NCI-H146 treated with DMSO at 0.1 percent for 48 hours (cell line): ENCODE measurements around the gene RIBC2.

Source experiments
- DNase-seq: peaks from one replicate; lab custom pipeline; 2025; ENCODE audit not compliant: unreplicated experiment; lab: John Stamatoyannopoulos, UW

The RIBC2 gene

DNA sequence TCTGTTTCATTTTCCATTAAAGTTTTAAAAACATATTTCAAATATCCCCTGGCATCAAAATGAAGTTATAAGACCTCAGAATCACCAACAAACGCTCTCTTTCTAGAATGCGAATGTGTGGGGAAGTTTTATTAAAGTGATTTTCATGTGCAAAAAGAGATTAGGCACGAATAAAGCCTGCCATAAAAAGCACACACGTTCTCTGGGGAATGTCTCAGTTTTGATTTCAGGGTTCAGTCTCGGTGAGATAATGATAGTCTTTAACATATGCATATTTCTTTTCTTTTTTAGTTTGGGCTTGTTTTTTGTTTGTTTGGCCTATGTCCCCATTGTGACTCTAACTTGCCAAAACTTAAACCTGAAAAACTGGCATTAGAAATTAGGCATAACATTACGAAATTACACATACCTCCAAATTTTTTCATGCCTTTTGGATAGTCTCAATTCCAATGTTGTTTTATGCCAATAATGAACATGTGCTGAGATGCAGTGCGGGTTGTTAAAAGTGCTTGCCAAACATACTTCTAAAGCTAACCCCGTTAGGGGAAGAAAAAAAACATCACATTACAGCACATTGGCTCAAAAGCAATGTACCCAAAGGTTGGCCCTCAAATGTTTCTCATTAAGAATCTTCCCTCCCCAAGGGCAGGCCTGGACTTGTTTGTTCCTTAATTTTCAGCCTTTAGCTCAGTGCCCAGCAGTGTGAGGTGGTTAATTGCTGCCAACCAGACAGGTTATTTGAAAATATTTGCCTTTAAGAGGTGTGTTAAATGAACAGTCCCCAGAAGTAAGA, 56.0 kb downstream of the RIBC2 start:
- no peak for DNase-seq

DNA sequence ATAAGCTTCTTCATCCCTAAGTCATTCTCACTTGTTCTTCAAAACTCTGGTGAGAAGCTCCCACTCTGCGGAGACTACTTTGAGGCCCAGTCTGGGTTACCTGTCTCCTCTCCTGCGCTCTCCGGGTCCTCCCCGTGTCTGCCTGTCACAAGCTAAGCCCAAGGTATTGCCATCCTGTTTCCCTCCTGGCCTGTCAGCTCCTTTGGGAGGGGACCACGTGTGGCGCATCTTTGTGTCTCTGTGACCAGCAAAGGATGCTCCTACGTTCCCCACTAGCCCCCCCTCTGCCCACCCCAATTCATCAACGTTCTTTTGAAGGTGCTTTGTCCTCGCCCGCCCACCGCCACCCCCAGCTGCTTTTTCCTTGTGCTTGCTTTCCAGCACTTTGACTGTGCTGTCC, 57.4 kb downstream of the RIBC2 start:
- no peak for DNase-seq

DNA sequence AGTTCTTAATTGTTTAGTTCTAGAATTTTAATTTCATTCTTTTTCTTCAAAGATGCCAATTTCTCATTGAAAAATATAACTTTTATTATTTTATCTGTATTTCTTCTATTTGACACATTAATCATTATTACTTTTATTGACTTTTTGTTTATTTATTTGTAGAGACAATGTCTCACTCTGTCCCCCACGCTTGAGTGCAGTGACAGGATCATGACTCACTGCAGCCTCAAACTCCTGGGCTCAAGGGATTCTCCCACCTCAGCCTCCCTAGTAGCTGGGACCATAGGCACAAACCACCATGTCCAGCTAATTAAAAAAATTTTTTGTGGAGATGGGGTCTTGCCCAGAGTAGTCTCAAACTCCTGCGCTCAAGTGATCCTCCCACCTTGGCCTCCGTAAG, 58.9 kb downstream of the RIBC2 start:
- DNase-seq, result no peak

DNA sequence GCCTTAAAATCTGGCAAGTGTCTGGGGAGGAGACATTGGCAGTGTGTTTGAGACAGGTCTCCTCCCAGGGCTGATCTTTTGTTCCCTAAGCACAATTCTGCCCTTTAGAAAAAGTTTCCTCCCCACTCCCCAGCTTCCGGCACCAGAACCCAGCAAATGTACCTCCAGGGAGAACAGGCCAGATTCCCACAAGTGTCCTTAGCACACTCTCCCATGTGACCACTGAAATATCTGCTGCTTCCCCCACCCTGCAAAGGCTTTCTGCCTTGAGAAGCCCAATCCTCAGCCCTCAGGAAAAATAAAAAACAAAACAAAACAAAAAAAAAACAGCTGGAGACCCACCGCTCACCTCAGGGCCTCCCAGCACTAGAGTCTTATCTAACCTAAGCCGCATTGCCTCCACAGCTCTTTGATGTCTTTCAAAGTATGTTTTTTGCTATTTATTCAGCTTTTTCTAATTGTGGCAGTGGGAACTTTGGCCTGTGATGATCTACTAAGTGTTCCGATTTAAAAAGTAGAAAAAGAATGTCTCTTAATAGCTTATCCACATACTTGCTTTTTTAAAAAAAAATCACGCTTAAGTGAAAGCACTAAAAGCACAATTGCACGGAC, 60.2 kb downstream of the RIBC2 start:
- DNase-seq, result no peak

DNA sequence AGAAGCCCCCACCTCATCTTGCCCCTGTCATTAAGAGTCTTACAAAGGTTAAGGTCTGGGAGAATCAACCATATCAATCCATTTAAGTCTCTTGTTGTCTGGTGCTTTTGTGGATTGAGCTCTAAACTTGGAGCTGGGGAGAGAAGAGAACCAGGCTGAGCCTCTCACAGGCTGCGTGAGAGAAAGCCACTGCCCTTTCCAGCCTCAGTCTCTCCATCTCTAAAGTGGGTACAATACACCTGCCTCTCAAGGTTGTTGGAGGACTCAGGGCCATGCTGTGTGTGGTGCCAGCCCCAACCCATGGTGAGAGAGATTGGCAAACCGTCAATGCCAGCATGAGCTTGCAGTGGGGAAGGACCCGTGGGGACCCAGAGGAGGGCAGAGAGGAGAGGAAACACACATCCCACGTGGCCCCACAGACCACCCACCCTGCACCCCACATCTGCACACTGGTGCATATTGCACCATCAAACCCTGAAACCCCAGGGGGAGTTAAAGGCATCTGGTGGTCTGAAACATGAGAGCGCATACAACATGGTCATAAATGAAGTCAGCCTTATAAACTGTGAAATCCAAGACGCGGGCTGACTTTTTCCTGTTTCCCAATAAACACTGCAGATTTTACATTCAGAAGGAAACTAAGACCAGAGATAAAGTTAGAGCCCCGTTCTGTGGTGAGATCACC, 61.7 kb downstream of the RIBC2 start:
- DNase-seq, result no peak

DNA sequence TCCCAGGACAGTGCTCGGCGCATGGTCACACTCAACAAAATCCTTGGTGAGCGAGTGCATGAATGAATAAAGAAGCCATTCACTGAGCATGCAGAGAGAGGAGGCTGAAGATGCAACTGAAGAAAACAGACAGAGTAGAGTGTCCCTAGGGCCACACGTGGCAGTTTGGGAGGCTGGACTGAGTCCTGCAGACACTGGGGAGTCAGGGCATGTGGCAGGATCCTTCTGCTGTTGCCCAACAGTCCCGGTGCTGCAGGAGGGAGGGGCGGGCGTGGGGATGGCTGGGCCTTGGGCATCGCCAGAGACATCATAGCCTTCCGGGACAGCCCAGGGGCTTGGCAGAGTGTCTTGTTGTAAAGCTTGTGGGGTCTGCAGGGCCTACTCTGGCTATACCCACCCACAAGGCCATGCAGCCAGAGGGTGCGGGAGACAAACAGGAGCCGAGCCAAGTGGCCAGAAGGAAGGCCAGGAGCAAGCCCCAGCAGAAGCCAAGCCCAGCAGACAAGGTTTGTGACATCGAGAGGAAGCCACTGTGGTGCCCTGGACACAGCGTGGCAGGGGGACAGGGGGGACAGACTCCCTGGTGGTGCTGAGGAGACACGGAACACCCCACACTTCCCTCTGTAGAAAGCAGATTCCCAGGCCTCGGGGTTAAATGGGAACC, 62.5 kb downstream of the RIBC2 start:
- no peak for DNase-seq

DNA sequence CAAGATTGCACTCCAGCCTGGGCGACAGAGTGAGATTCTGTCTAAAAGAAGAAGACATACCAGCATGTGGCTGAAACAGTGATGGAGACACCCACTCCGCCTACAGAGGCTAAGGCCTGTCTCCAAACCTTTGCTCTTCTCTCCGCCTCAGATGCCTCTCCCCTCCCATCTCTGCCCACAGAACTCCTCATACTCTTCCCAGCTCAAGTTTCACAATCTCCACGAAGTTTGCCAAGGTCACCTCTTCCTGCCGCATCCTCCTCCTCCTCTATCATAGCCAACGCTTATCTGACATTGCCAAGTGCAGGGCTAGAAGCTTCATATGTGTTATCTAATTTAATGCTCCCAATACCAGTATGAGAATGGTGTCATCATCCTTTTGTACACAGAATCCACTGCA, 63.3 kb downstream of the RIBC2 start:
- no peak for DNase-seq

DNA sequence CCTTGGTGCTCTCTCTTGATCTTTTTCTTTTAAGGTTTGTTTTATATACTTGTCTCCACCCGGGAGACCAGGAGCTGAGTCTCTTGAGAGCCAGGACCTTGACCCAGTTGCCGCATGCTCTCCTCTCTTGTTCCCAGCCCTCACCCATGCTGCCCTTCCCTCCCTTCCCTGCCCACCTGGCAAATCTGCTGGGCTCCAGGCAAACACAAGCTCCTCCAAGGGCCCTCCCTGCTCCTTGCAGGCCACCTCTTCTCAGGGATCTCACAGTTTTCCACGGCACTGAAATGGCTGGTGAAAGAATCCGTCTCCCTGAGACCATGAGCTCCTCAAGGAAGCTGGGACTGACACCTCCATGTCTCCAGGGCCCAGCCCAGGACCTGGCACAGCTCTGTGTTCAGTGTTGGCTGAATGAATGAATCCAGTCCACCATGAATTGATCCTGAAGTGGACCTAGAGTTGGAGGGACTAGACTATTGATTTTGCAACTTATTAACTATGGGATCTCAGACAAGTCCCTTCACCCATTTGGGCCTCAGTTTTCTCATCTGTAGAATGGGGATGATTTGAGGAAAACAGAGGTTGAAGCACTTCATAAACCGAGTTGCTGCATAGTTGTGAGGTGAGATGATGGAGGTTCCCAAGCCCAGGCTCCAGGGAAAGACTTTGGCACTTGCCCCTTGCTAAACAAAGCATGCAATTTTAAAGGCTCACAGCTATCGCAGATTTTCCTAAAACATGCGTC, 64.0 kb downstream of the RIBC2 start:
- DNase-seq, result no peak

DNA sequence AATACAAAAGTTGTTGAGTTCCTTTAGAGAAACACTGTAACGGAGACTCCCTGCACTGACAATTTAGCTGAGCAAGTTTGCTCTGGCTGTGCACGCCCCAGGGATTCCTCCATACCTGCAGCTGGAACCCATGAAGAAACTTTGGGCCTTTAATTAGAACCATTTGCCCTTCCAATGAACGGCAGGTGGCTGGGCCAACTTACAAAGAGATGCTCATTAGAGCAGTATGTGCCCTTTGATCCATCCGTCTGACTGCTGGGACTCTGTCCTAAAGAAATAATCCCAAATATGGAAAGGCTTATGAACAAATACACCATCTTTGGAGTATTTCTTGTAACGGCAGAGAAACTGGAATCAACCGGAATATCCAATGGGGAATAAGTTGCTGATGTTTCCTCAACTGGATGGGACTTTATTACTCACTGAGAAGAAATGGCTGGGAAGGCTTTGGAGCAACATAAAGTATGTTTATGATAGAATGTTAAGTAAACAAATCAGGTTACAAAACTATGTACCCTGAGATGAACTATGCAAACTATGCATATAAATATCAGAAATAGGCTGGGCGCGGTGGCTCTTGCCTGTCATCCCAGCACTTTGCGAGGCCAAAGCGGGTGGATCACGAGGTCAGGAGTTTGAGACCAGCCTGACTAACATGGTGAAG, 64.7 kb downstream of the RIBC2 start:
- DNase-seq, result peak; percentile 30

DNA sequence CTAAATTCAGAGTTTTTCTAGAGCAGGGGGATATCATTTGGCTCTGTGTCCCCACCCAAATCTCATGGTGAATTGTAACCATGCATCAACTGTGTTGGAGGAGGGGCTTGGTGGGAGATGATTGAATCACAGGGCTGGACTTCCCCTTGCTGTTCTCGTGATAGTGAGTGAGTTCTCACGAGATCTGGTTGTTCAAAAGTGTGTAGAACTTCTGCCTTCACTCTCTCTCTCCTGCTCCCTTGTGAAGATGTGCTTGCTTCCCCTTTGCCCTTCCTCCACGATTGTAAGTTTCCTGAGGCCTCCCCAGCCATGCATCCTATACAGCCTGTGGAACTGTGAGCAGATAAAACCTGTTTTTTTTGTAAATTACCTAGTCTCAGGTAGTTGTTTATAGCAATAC, 67.2 kb downstream of the RIBC2 start:
- DNase-seq, result no peak

DNA sequence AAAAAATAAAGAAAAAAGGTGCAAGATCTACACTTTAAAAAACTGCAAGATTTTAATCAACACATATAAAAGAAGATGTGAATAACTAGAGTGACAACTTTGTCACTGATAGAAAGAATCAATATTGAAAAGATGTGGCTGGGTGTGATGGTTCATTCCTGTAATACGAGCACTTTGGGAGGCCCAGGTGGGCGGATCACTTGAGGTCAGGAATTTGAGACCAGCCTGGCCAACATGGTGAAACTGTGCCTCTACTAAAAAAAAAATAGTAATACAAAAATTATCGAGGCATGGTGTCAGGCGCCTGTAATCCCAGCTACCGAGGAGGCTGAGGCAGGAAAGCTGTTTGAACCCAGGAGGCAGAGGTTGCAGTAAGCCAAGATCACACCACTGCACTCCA, 68.2 kb downstream of the RIBC2 start:
- DNase-seq, result no peak
